Neural progenitor cell (in vitro differentiated cells): ENCODE results near the gene BTBD10.

Experiments
- CTCF ChIP-seq: fragments of 200-600 bp; sonication (generic); IDR thresholded peaks from 2 replicates; pipeline ENCODE4 v1.5.1; 2017; ENCODE audit warnings: antibody characterized with exemption, mild to moderate bottlenecking
- EZH2 ChIP-seq: fragments of 200-600 bp; sonication (generic); IDR thresholded peaks from 2 replicates; pipeline ENCODE4 v1.6.1; 2017; ENCODE audit warnings: antibody characterized with exemption, mild to moderate bottlenecking, moderate library complexity
- EZH2phosphoT487 ChIP-seq: fragments of 200-600 bp; sonication (generic); IDR thresholded peaks from 2 replicates; pipeline ENCODE4 v1.6.1; 2017; ENCODE audit warnings: antibody characterized with exemption

- no peak for TF ChIP-seq EZH2
- TF ChIP-seq CTCF = peak; percentile 67
- TF ChIP-seq EZH2phosphoT487 = no peak
Observed at GRCh38 chr11:13465909-13466371, 2.9 kb upstream of the BTBD10 start.
